HG03520 (cell line): ENCODE data around the gene PGAM1.
"Not testable (repeated sequence)": the region's sequence is repeated elsewhere in the genome, so short reads cannot be mapped to it uniquely, and the experiment has no call there.

ENCODE experiments used
- ATAC-seq: cut with Tn5 transposase; IDR thresholded peaks from one replicate; pipeline ENCODE4 v1.9.1; 2021; ENCODE audit warnings: mild to moderate bottlenecking, moderate library complexity; ENCODE audit not compliant: unreplicated experiment

Gene PGAM1

GRCh38 chr10:97425964-97426775 lies at the start of gene PGAM1:
PGAM1 (plus strand) TSS chr10:97426191; CDS start chr10:97426308, 117 bp downstream.
- peak; percentile 71 for ATAC-seq

- ATAC-seq: no peak
These were observed 49.6 kb upstream of the PGAM1 start for GRCh38 chr10:97376413-97376812.

- no peak for ATAC-seq
These were observed 46.8 kb upstream of the PGAM1 start for GRCh38 chr10:97378933-97379921.

- ATAC-seq: no peak
These were observed 45.5 kb upstream of the PGAM1 start for GRCh38 chr10:97380516-97380915.

GRCh38 chr10:97381626-97382025 lies 44.4 kb upstream of the PGAM1 start:
- no peak for ATAC-seq

- ATAC-seq: no peak
These were observed 42.8 kb upstream of the PGAM1 start for GRCh38 chr10:97383159-97383558.

- no peak for ATAC-seq
These were observed 41.8 kb upstream of the PGAM1 start for GRCh38 chr10:97384156-97384555.

GRCh38 chr10:97384641-97385040 lies 41.4 kb upstream of the PGAM1 start:
- ATAC-seq: no peak

GRCh38 chr10:97385565-97385964 lies 40.4 kb upstream of the PGAM1 start:
- ATAC-seq: no peak

GRCh38 chr10:97388152-97388551 lies 37.8 kb upstream of the PGAM1 start:
- no peak for ATAC-seq

- no peak for ATAC-seq
These were observed 35.9 kb upstream of the PGAM1 start for GRCh38 chr10:97390091-97390490.

GRCh38 chr10:97393034-97393573 lies 32.9 kb upstream of the PGAM1 start:
- no peak for ATAC-seq

- no peak for ATAC-seq
These were observed 29.9 kb upstream of the PGAM1 start for GRCh38 chr10:97396056-97396455.

- no peak for ATAC-seq
These were observed 26.0 kb upstream of the PGAM1 start for GRCh38 chr10:97399843-97400545.

GRCh38 chr10:97400665-97401454 lies 25.1 kb upstream of the PGAM1 start, which contains the start of gene RRP12:
RRP12 (minus strand) TSS chr10:97401340; CDS start chr10:97401231, 109 bp downstream.
- peak; percentile 85 for ATAC-seq

GRCh38 chr10:97401455-97401919 lies 24.5 kb upstream of the PGAM1 start:
- ATAC-seq: no peak

- ATAC-seq: no peak
These were observed 21.9 kb upstream of the PGAM1 start for GRCh38 chr10:97404044-97404443.

- no peak for ATAC-seq
These were observed 19.9 kb upstream of the PGAM1 start for GRCh38 chr10:97406064-97406463.

- not testable (repeated sequence) for ATAC-seq
These were observed 19.5 kb upstream of the PGAM1 start for GRCh38 chr10:97406483-97406882.
